HepG2 (cell line): ENCODE results near the gene TBCE. TPM values are rescaled to one million over a fixed set of nuclear protein-coding genes. Genes with fewer than 3 reads are reported as not detected.

Source experiments
- CC2D1A ChIP-seq: sonication (generic); formaldehyde crosslinking; IDR thresholded peaks from 2 replicates; pipeline ENCODE4 v1.8.1; 2023; ENCODE audit warnings: mild to moderate bottlenecking, missing genetic modification reagents
- GLI4 ChIP-seq: sonication (generic); formaldehyde crosslinking; IDR thresholded peaks from 2 replicates; pipeline ENCODE4 v1.5.1; 2020; ENCODE audit warnings: missing genetic modification reagents, mild to moderate bottlenecking, moderate library complexity, borderline replicate concordance
- GTF3A ChIP-seq: sonication (generic); formaldehyde crosslinking; conservative IDR thresholded peaks from 2 replicates; pipeline ENCODE4 v1.4.0; 2020; ENCODE audit warnings: mild to moderate bottlenecking, missing genetic modification reagents
- MXD3 ChIP-seq: IDR thresholded peaks from 2 replicates; pipeline ENCODE4 v1.6.1; 2016; ENCODE audit warnings: mild to moderate bottlenecking, missing biosample characterization, missing genetic modification reagents
- SNRNP70 ChIP-seq: fragments of 200-400 bp; formaldehyde crosslinking; IDR thresholded peaks from 2 replicates; pipeline ENCODE4 v1.6.1; 2017; ENCODE audit warnings: mild to moderate bottlenecking, low read depth, low read length, moderate library complexity
- YEATS4 ChIP-seq: sonication (generic); formaldehyde crosslinking; IDR thresholded peaks from 2 replicates; pipeline ENCODE4 v1.4.0; 2020; ENCODE audit warnings: missing genetic modification reagents, borderline replicate concordance
- ZBTB38 ChIP-seq: sonication (generic); formaldehyde crosslinking; IDR thresholded peaks from 2 replicates; pipeline ENCODE4 v1.5.1; 2020; ENCODE audit warnings: mild to moderate bottlenecking, missing genetic modification reagents
- ZNF3 ChIP-seq: IDR thresholded peaks from 2 replicates; pipeline ENCODE4 v1.7.0; 2017; ENCODE audit warnings: inconsistent platforms
- ZNF343 ChIP-seq: sonication (generic); formaldehyde crosslinking; IDR thresholded peaks from 2 replicates; pipeline ENCODE4 v1.4.0; 2020; ENCODE audit warnings: mild to moderate bottlenecking, missing genetic modification reagents
- ZNF441 ChIP-seq: sonication (generic); formaldehyde crosslinking; IDR thresholded peaks from 2 replicates; pipeline ENCODE4 v1.7.0; 2021; ENCODE audit warnings: missing genetic modification reagents, borderline replicate concordance
- ZNF550 ChIP-seq: sonication (generic); formaldehyde crosslinking; IDR thresholded peaks from 2 replicates; pipeline ENCODE4 v1.4.0; 2020; ENCODE audit warnings: mild to moderate bottlenecking, missing genetic modification reagents, borderline replicate concordance
- ZNF652 ChIP-seq: IDR thresholded peaks from 2 replicates; pipeline ENCODE4 v1.6.1; 2016; ENCODE audit warnings: low read depth, borderline replicate concordance
- ZSCAN20 ChIP-seq: sonication (generic); formaldehyde crosslinking; IDR thresholded peaks from 2 replicates; pipeline ENCODE4 v1.4.0; 2020; ENCODE audit warnings: missing genetic modification reagents, mild to moderate bottlenecking, borderline replicate concordance
- polyA plus RNA-seq, 8 experiments: library from polyadenylated mRNA; depleted of rRNA in 3 of 8; stranded (reverse) in 7 of 8; unstranded in 1 of 8; fragments of >200 nt; fragmentation: Illumina TruSeq in 4 of 8; extraction: Trizol in 4 of 8; gene quantifications; 2 replicates each; pipeline versions ENCODE4 v1.2.1 to v1.2.3, GENCODE V29; 2011 to 2016; ENCODE audit warnings: low read depth in 4 of 8, missing spikeins in 1 of 8, mixed read lengths in 1 of 8; ENCODE audit not compliant: insufficient read depth in 1 of 8
- total RNA-seq, 5 experiments: library from RNA; depleted of rRNA; stranded (reverse); fragments of >200 nt; fragmentation: Illumina TruSeq; extraction: Trizol; gene quantifications; 2 replicates each; pipeline ENCODE4 v1.2.3, GENCODE V29; 2016; ENCODE audit warnings: low read depth in 1 of 5
- TF ChIP-seq, protein P1 (sequence below): sonication (generic); formaldehyde crosslinking; conservative IDR thresholded peaks from 2 replicates; pipeline ENCODE4 v1.8.0; 2022; ENCODE audit warnings: missing genetic modification reagents
- TF ChIP-seq, protein P2 (sequence below): sonication (generic); formaldehyde crosslinking; IDR thresholded peaks from 2 replicates; pipeline ENCODE4 v1.5.1; 2020; ENCODE audit warnings: missing genetic modification reagents, mild to moderate bottlenecking, borderline replicate concordance
- TF ChIP-seq, protein P3 (sequence below): fragments of 450-650 bp; IDR thresholded peaks from 2 replicates; pipeline ENCODE4 v1.6.1; 2017
- TF ChIP-seq, protein P4 (sequence below): sonication (generic); formaldehyde crosslinking; IDR thresholded peaks from 2 replicates; pipeline ENCODE4 v1.4.0; 2020; ENCODE audit warnings: missing genetic modification reagents

Gene TBCE
- total and polyA plus RNA-seq, 2 of the 13 experiments (the other 11 are each of a cell fraction or from before 2014, with no cell fraction given): 25.6 to 31.1 TPM

GRCh38 chr1:235411489-235412486 lies 44.6 kb downstream of the TBCE start (continued):
- TF ChIP-seq GTF3A (CRISPR knock-in tag) (no peak), ZNF652 (CRISPR knock-in tag) (no peak), ZNF550 (no peak), ZNF343 (CRISPR knock-in tag) (no peak), ZBTB38 (CRISPR knock-in tag) (no peak), SNRNP70 (no peak), GLI4 (no peak), ZNF3 (CRISPR knock-in tag) (no peak), MXD3 (no peak), CC2D1A (CRISPR knock-in tag) (no peak), ZNF441 (CRISPR knock-in tag) (no peak), ZSCAN20 (CRISPR knock-in tag) (no peak), YEATS4 (no peak; the same call in 1 of the 2 replicates)
- TF ChIP-seq, protein P1, sequence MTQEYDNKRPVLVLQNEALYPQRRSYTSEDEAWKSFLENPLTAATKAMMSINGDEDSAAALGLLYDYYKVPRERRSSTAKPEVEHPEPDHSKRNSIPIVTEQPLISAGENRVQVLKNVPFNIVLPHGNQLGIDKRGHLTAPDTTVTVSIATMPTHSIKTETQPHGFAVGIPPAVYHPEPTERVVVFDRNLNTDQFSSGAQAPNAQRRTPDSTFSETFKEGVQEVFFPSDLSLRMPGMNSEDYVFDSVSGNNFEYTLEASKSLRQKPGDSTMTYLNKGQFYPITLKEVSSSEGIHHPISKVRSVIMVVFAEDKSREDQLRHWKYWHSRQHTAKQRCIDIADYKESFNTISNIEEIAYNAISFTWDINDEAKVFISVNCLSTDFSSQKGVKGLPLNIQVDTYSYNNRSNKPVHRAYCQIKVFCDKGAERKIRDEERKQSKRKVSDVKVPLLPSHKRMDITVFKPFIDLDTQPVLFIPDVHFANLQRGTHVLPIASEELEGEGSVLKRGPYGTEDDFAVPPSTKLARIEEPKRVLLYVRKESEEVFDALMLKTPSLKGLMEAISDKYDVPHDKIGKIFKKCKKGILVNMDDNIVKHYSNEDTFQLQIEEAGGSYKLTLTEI (CRISPR knock-in tag): no peak
- TF ChIP-seq, protein P2, sequence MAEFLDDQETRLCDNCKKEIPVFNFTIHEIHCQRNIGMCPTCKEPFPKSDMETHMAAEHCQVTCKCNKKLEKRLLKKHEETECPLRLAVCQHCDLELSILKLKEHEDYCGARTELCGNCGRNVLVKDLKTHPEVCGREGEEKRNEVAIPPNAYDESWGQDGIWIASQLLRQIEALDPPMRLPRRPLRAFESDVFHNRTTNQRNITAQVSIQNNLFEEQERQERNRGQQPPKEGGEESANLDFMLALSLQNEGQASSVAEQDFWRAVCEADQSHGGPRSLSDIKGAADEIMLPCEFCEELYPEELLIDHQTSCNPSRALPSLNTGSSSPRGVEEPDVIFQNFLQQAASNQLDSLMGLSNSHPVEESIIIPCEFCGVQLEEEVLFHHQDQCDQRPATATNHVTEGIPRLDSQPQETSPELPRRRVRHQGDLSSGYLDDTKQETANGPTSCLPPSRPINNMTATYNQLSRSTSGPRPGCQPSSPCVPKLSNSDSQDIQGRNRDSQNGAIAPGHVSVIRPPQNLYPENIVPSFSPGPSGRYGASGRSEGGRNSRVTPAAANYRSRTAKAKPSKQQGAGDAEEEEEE (CRISPR knock-in tag): no peak
- TF ChIP-seq, protein P3, sequence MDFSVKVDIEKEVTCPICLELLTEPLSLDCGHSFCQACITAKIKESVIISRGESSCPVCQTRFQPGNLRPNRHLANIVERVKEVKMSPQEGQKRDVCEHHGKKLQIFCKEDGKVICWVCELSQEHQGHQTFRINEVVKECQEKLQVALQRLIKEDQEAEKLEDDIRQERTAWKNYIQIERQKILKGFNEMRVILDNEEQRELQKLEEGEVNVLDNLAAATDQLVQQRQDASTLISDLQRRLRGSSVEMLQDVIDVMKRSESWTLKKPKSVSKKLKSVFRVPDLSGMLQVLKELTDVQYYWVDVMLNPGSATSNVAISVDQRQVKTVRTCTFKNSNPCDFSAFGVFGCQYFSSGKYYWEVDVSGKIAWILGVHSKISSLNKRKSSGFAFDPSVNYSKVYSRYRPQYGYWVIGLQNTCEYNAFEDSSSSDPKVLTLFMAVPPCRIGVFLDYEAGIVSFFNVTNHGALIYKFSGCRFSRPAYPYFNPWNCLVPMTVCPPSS: no peak
- TF ChIP-seq, protein P4, sequence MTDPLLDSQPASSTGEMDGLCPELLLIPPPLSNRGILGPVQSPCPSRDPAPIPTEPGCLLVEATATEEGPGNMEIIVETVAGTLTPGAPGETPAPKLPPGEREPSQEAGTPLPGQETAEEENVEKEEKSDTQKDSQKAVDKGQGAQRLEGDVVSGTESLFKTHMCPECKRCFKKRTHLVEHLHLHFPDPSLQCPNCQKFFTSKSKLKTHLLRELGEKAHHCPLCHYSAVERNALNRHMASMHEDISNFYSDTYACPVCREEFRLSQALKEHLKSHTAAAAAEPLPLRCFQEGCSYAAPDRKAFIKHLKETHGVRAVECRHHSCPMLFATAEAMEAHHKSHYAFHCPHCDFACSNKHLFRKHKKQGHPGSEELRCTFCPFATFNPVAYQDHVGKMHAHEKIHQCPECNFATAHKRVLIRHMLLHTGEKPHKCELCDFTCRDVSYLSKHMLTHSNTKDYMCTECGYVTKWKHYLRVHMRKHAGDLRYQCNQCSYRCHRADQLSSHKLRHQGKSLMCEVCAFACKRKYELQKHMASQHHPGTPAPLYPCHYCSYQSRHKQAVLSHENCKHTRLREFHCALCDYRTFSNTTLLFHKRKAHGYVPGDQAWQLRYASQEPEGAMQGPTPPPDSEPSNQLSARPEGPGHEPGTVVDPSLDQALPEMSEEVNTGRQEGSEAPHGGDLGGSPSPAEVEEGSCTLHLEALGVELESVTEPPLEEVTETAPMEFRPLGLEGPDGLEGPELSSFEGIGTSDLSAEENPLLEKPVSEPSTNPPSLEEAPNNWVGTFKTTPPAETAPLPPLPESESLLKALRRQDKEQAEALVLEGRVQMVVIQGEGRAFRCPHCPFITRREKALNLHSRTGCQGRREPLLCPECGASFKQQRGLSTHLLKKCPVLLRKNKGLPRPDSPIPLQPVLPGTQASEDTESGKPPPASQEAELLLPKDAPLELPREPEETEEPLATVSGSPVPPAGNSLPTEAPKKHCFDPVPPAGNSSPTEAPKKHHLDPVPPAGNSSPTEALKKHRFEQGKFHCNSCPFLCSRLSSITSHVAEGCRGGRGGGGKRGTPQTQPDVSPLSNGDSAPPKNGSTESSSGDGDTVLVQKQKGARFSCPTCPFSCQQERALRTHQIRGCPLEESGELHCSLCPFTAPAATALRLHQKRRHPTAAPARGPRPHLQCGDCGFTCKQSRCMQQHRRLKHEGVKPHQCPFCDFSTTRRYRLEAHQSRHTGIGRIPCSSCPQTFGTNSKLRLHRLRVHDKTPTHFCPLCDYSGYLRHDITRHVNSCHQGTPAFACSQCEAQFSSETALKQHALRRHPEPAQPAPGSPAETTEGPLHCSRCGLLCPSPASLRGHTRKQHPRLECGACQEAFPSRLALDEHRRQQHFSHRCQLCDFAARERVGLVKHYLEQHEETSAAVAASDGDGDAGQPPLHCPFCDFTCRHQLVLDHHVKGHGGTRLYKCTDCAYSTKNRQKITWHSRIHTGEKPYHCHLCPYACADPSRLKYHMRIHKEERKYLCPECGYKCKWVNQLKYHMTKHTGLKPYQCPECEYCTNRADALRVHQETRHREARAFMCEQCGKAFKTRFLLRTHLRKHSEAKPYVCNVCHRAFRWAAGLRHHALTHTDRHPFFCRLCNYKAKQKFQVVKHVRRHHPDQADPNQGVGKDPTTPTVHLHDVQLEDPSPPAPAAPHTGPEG (CRISPR knock-in tag): no peak
